SK-N-SH (cell line): ENCODE measurements around the gene TBC1D5. TPM values are rescaled to one million over a fixed set of nuclear protein-coding genes. Genes with fewer than 3 reads are reported as not detected.

Experiments
- CTCF ChIA-PET: fragments of 300-600, 350-600 bp; formaldehyde crosslinking; extraction: SDS; loops from one replicate; lab custom pipeline; 2021; lab: Yijun Ruan, JAX
- POLR2A ChIA-PET: fragments of 350-600 bp; sonication (Branson Sonifier 250); formaldehyde crosslinking; extraction: SDS; loops from one replicate; lab custom pipeline; 2020; ENCODE audit warnings: antibody characterized with exemption, inconsistent platforms; lab: Yijun Ruan, JAX
- DNase-seq: peaks from one replicate; pipeline ENCODE4 v3.0.0; 2012
- H2AFZ ChIP-seq: fragments of 200-600 bp; sonication (generic); 2 replicates; pipeline ENCODE4 v1.8.1; 2016; ENCODE audit warnings: antibody characterized with exemption, mild to moderate bottlenecking, low read depth
- H3F3A ChIP-seq: fragments of 200-600 bp; sonication (generic); replicated peaks from 2 replicates; pipeline ENCODE3; 2016; ENCODE audit warnings: antibody characterized with exemption, mild to moderate bottlenecking; ENCODE audit not compliant: insufficient read depth
- H3K27ac ChIP-seq, 2 experiments: fragments of 200-500 bp in 1 of 2; fragments of 200-600 bp in 1 of 2; sonication (Bioruptor generic) in 1 of 2; sonication (generic), shearing (Covaris generic) in 1 of 2; 2 replicates each; pipeline versions ENCODE4 v1.5.1 to v1.6.1; 2014 to 2016; ENCODE audit warnings: low read depth in 2 of 2, inconsistent platforms in 1 of 2, low read length in 1 of 2, mild to moderate bottlenecking in 1 of 2, mixed read lengths in 1 of 2
- H3K27me3 ChIP-seq: fragments of 200-600 bp; sonication (generic), shearing (Covaris generic); 2 replicates; pipeline ENCODE4 v1.6.1; 2016; ENCODE audit warnings: mixed run types; ENCODE audit not compliant: insufficient read depth
- H3K36me3 ChIP-seq, 2 experiments: fragments of 200-500 bp in 1 of 2; fragments of 200-600 bp in 1 of 2; sonication (Bioruptor generic) in 1 of 2; sonication (generic) in 1 of 2; replicated peaks in 1 of 2; 2 replicates each; pipeline versions ENCODE3 to v1.5.1; 2014 to 2016; ENCODE audit warnings: low read length in 1 of 2, mild to moderate bottlenecking in 1 of 2; ENCODE audit not compliant: insufficient read depth in 2 of 2, control insufficient read depth in 1 of 2
- H3K4me1 ChIP-seq, 2 experiments: fragments of 200-500 bp in 1 of 2; fragments of 200-600 bp in 1 of 2; sonication (Bioruptor generic) in 1 of 2; sonication (generic), shearing (Covaris generic) in 1 of 2; 2 replicates each; pipeline versions ENCODE4 v1.5.1 to v1.6.1; 2014 to 2016; ENCODE audit warnings: low read depth in 1 of 2, low read length in 1 of 2, mixed run types in 1 of 2; ENCODE audit not compliant: insufficient read depth in 2 of 2, control insufficient read depth in 1 of 2
- H3K4me2 ChIP-seq: fragments of 200-600 bp; sonication (generic), shearing (Covaris generic); 2 replicates; pipeline ENCODE4 v1.6.1; 2017; ENCODE audit warnings: mixed run types
- H3K4me3 ChIP-seq, 2 experiments: fragments of 200-500 bp in 1 of 2; fragments of 200-600 bp in 1 of 2; sonication (Bioruptor generic) in 1 of 2; sonication (generic), shearing (Covaris generic) in 1 of 2; 2 replicates each; pipeline versions ENCODE4 v1.5.1 to v1.8.1; 2014 to 2016; ENCODE audit warnings: low read depth in 2 of 2, inconsistent platforms in 1 of 2, low read length in 1 of 2, mild to moderate bottlenecking in 1 of 2, mixed read lengths in 1 of 2, moderate library complexity in 1 of 2
- H3K79me2 ChIP-seq: fragments of 200-600 bp; sonication (generic); 2 replicates; pipeline ENCODE4 v1.8.1; 2017; ENCODE audit warnings: mild to moderate bottlenecking; ENCODE audit not compliant: insufficient read depth
- H3K9ac ChIP-seq: fragments of 200-600 bp; sonication (generic); 2 replicates; pipeline ENCODE4 v1.6.1; 2017; ENCODE audit warnings: mixed run types
- H3K9me2 ChIP-seq: fragments of 200-600 bp; sonication (generic); 2 replicates; pipeline ENCODE4 v1.6.1; 2017; ENCODE audit warnings: mixed run types
- H3K9me3 ChIP-seq: fragments of 200-600 bp; sonication (generic); 2 replicates; pipeline ENCODE4 v1.6.1; 2017; ENCODE audit warnings: mixed run types, mild to moderate bottlenecking, moderate library complexity
- H4K20me1 ChIP-seq: fragments of 200-600 bp; sonication (generic); 2 replicates; pipeline ENCODE4 v1.6.1; 2017; ENCODE audit warnings: mild to moderate bottlenecking, mixed run types; ENCODE audit not compliant: insufficient read depth
- CTCF ChIP-seq: fragments of 200-600 bp; sonication (generic); IDR thresholded peaks from 2 replicates; pipeline ENCODE4 v1.6.1; 2017; ENCODE audit warnings: antibody characterized with exemption, mild to moderate bottlenecking, moderate library complexity
- ELF1 ChIP-seq: IDR thresholded peaks from 2 replicates; pipeline ENCODE4 v1.4.0; 2012
- EP300 ChIP-seq, 2 experiments: IDR thresholded peaks; 2 replicates each; pipeline versions ENCODE4 v1.4.0 to v1.6.1; 2012; ENCODE audit warnings: borderline replicate concordance in 1 of 2, low read depth in 1 of 2, low read length in 1 of 2
- GABPA ChIP-seq: IDR thresholded peaks from 2 replicates; pipeline ENCODE4 v1.4.0; 2012; ENCODE audit warnings: low read depth, mild to moderate bottlenecking
- GATA2 ChIP-seq: sonication (generic); formaldehyde crosslinking; IDR thresholded peaks from 2 replicates; pipeline ENCODE4 v1.5.0; 2020; ENCODE audit warnings: mild to moderate bottlenecking, missing genetic modification reagents
- IRF3 ChIP-seq: fragments of 150-350 bp; IDR thresholded peaks from 2 replicates; pipeline ENCODE4 v1.6.1; 2016; ENCODE audit warnings: mild to moderate bottlenecking, low read depth, low read length
- JUND ChIP-seq: IDR thresholded peaks from 2 replicates; pipeline ENCODE4 v1.4.0; 2012
- MAX ChIP-seq: IDR thresholded peaks from 2 replicates; pipeline ENCODE4 v1.4.0; 2012; ENCODE audit warnings: low read depth
- MEF2A ChIP-seq: IDR thresholded peaks from 2 replicates; pipeline ENCODE4 v1.4.0; 2012; ENCODE audit warnings: low read depth, borderline replicate concordance
- MXI1 ChIP-seq: IDR thresholded peaks from 2 replicates; pipeline ENCODE4 v1.6.1; 2012; ENCODE audit warnings: mild to moderate bottlenecking, low read depth, low read length, improper control_type of control experiment
- NFIC ChIP-seq: IDR thresholded peaks from 2 replicates; pipeline ENCODE4 v1.4.0; 2012; ENCODE audit warnings: borderline replicate concordance
- POLR2AphosphoS5 ChIP-seq: IDR thresholded peaks from 2 replicates; pipeline ENCODE4 v1.6.1; 2012; ENCODE audit warnings: low read depth, low read length
- RAD21 ChIP-seq: IDR thresholded peaks from 2 replicates; pipeline ENCODE4 v1.6.1; 2012; ENCODE audit warnings: mild to moderate bottlenecking, low read length
- RCOR1 ChIP-seq: fragments of 150-350 bp; IDR thresholded peaks from 2 replicates; pipeline ENCODE4 v1.6.1; 2017; ENCODE audit warnings: antibody characterized with exemption, low read length
- RFX5 ChIP-seq: IDR thresholded peaks from 2 replicates; pipeline ENCODE4 v1.6.1; 2012; ENCODE audit warnings: mild to moderate bottlenecking, improper control_type of control experiment, low read length
- SIN3A ChIP-seq: IDR thresholded peaks from 2 replicates; pipeline ENCODE4 v1.6.1; 2012; ENCODE audit warnings: low read depth, mild to moderate bottlenecking, low read length, moderate library complexity, borderline replicate concordance
- TCF12 ChIP-seq: IDR thresholded peaks from 2 replicates; pipeline ENCODE4 v1.4.0; 2012
- USF2 ChIP-seq: fragments of 150-350 bp; IDR thresholded peaks from 2 replicates; pipeline ENCODE4 v1.6.1; 2017; ENCODE audit warnings: antibody characterized with exemption, low read length, low read depth, borderline replicate concordance
- ZBTB33 ChIP-seq: IDR thresholded peaks from 2 replicates; pipeline ENCODE4 v1.4.0; 2012; ENCODE audit warnings: low read depth, borderline replicate concordance
- WGBS: methylation state at CpG from one replicate; pipeline ENCODE4 v1.1.6; 2017; ENCODE audit warnings: low lambda C conversion rate; 5-methylcytosine and 5-hydroxymethylcytosine counted together
- polyA plus RNA-seq, 3 experiments: library from polyadenylated mRNA; depleted of rRNA; stranded (reverse); fragments of >200 nt; gene quantifications; 2 replicates each; pipeline ENCODE4 v1.2.3, GENCODE V29; 2012

Gene TBC1D5
- polyA plus RNA-seq, 1 of the 3 experiments (the other 2 are of a cell fraction) = 19.5 TPM

- Histone ChIP-seq H3K36me3 (peaks cover 4 to 9% of the 10 kb centered on the region in 2 experiments), H3K4me2 (no peak overlapping the region), H3F3A (no peaks in the 10 kb centered on the region), H3K4me3 (no peak overlapping the region), H3K9me2 (no peaks in the 10 kb centered on the region), H3K27me3 (no peaks in the 10 kb centered on the region), H2AFZ (no peak overlapping the region), H4K20me1 (no peaks in the 10 kb centered on the region), H3K27ac (no peak overlapping the region), H3K9ac (no peak overlapping the region), H3K79me2 (no peaks in the 10 kb centered on the region), H3K4me1 (no peaks in the 10 kb centered on the region), H3K9me3 (no peaks in the 10 kb centered on the region)
- 92% methylated on average over 4 of the region's 4 CpGs for WGBS
- TF ChIP-seq RCOR1 (no peak), JUND (no peak), CTCF (no peak), EP300 (IDR thresholded peaks at IDR 0.05; ENCODE audit: borderline replicate concordance in 1 of 2, low read depth in 1 of 2, low read length in 1 of 2) (no peak), USF2 (no peak), RFX5 (no peak), TCF12 (no peak), MAX (no peak), ELF1 (no peak), RAD21 (no peak), GABPA (no peak), GATA2 (CRISPR knock-in tag) (no peak), NFIC (no peak), SIN3A (no peak)
- DNase-seq = no peak
- ChIA-PET CTCF (interaction anchor here (1.3 to 1.4 kb wide), 2 partner anchors 26 to 27 kb away, joined by 3 read pairs; no protein-coding TSS in a partner anchor), POLR2A (no interaction called here)
Measured at GRCh38 chr3:17372362-17373210, 369.8 kb downstream of the TBC1D5 start.

- Histone ChIP-seq H3K4me2 (no peak overlapping the region), H3K79me2 (no peaks in the 10 kb centered on the region), H3K4me1 (no peaks in the 10 kb centered on the region), H3K27ac (no peak overlapping the region), H3K4me3 (no peak overlapping the region), H3F3A (no peaks in the 10 kb centered on the region), H2AFZ (no peak overlapping the region), H3K36me3 (peaks cover 4 to 9% of the 10 kb centered on the region in 2 experiments), H3K9ac (no peak overlapping the region), H4K20me1 (no peaks in the 10 kb centered on the region), H3K9me3 (no peaks in the 10 kb centered on the region), H3K27me3 (no peaks in the 10 kb centered on the region), H3K9me2 (no peaks in the 10 kb centered on the region)
- DNase-seq = no peak
- POLR2A ChIA-PET = no interaction called here
- CTCF ChIA-PET = interaction anchor here (0.9 kb wide), 1 partner anchor 61 kb away, joined by 3 read pairs; no protein-coding TSS in a partner anchor
- 100% methylated on average over 2 of the region's 2 CpGs for WGBS
- TF ChIP-seq ELF1 (no peak), MXI1 (no peak), POLR2AphosphoS5 (no peak), MEF2A (no peak), CTCF (no peak), IRF3 (no peak), NFIC (no peak), ZBTB33 (no peak)
Measured at GRCh38 chr3:17369973-17370372, 372.5 kb downstream of the TBC1D5 start.
